ENCODE data around the gene DUSP5. TPM values are rescaled to one million over a fixed set of nuclear protein-coding genes. Genes with fewer than 3 reads are reported as not detected.

The DUSP5 gene
- total and polyA plus RNA-seq, 5 donors from 2014 or later = 1.3 to 142 (median 3.1) TPM

DNA sequence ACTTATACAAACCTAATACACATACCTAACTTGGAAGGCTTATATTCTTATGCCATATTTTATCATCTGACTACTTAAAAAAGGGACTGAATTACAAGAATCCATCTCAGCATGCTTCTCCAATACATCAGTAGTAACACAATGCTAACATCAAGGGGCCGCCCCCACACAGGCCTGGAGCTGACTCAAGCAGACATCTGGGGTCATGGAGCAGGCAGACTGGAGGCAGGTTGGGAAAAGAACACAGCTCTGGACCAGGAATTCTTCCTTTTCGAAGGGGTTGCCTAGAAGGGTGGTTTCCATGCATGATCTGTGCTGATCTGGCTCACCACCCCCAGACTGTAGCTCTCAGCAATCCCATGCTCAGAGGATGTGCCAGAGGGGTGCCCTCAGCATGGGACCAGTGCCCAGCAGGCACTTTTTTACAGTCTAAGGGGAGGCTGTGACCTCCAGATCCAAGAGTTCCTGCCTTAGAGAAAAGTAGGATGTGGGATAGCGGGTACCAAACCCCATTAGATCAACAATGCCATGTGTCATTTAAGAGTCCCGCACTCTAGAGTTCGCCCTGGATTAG, 26.1 kb upstream of the DUSP5 start:
- Histone ChIP-seq H3K4me3 (ENCODE audit: low read depth, low read length) (no peak overlapping the region), H3K27me3 (ENCODE audit: control insufficient read depth, insufficient read depth, low read length) (no peaks in the 10 kb centered on the region), H3K9me3 (ENCODE audit: control insufficient read depth in 2 of 2, low read length in 2 of 2) (no peaks in the 10 kb centered on the region), H3K27ac (ENCODE audit: insufficient read depth, low read length, poor library complexity, severe bottlenecking) (no peak overlapping the region), H3K4me1 (ENCODE audit: control insufficient read depth, insufficient read depth, low read length, poor library complexity, severe bottlenecking) (no peaks in the 10 kb centered on the region), H3K36me3 (ENCODE audit: control insufficient read depth, insufficient read depth, low read length) (no peaks in the 10 kb centered on the region)
- no peak for DNase-seq
- H3K36me3 Mint-ChIP-seq = peaks cover 4% of the 10 kb centered on the region
- H3K27ac Mint-ChIP-seq = no peak overlapping the region
- peaks cover 5% of the 10 kb centered on the region for H3K27me3 Mint-ChIP-seq
- no peak overlapping the region for H3K4me3 Mint-ChIP-seq
- no peak for ATAC-seq (ENCODE audit: low read depth in 2 of 2)
- peaks cover 0 to 2% (median 0%) of the 10 kb centered on the region in 4 donors for H3K4me1 Mint-ChIP-seq
- peaks cover 0 to 2% (median 0%) of the 10 kb centered on the region in 7 donors for H3K9me3 Mint-ChIP-seq

DNA sequence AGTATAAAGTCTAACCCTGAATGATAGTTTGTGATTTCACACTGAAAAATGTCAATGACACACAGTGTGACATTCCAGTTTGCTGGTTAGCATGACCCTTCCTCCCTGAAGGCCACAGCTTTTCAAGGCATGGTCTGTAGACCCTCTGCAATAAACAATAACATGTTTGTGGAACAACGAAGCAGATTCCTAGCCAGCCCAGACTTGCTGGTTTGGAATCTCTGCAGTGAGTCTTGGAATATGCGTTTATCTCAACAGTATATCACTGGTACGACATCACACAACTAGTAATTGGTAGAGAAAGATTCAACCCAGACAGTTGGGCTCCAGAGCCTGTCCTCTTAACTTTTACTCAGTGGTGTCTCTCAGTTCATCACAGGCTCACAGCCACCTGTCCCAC, 23.7 kb upstream of the DUSP5 start:
- Histone ChIP-seq H3K9me3 (ENCODE audit: control insufficient read depth in 2 of 2, low read length in 2 of 2) (no peaks in the 10 kb centered on the region), H3K4me3 (ENCODE audit: low read depth, low read length) (no peak overlapping the region), H3K27ac (ENCODE audit: insufficient read depth, low read length, poor library complexity, severe bottlenecking) (no peak overlapping the region), H3K36me3 (ENCODE audit: control insufficient read depth, insufficient read depth, low read length) (no peaks in the 10 kb centered on the region), H3K27me3 (ENCODE audit: control insufficient read depth, insufficient read depth, low read length) (no peaks in the 10 kb centered on the region), H3K4me1 (ENCODE audit: control insufficient read depth, insufficient read depth, low read length, poor library complexity, severe bottlenecking) (no peaks in the 10 kb centered on the region)
- H3K36me3 Mint-ChIP-seq = peaks cover 4% of the 10 kb centered on the region
- peaks cover 0 to 3% (median under 1%) of the 10 kb centered on the region in 4 donors for H3K4me1 Mint-ChIP-seq
- H3K27me3 Mint-ChIP-seq = peaks cover 11% of the 10 kb centered on the region
- DNase-seq (no peak), ATAC-seq (ENCODE audit: low read depth in 2 of 2) (no peak)
- no peak overlapping the region for H3K4me3 Mint-ChIP-seq
- H3K27ac Mint-ChIP-seq = no peak overlapping the region
- peaks cover 0 to 2% (median 0%) of the 10 kb centered on the region in 7 donors for H3K9me3 Mint-ChIP-seq

DNA sequence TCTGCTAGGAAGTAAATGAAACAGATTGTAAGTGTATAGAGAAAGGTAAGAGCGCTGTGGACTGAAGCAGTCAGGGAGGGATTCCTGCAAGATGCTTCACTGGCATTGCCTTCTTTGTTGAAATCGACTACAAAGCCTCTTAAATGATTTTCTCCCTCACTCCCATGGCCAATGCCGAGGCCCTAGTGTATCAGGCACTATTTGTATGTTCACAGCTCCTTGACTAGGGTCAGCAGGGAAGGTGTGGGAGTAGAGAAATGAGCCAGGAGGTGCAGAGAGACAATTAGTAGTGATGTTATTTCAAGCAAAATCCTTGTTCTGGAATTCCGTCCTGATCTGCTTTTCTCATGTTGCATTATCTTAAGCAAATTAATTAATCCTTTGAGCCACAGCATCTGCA, 22.9 kb upstream of the DUSP5 start:
- no peak overlapping the region for H3K4me3 ChIP-seq (ENCODE audit: low read depth, low read length)
- H3K27me3 ChIP-seq (ENCODE audit: control insufficient read depth, insufficient read depth, low read length) = no peaks in the 10 kb centered on the region
- Mint-ChIP-seq H3K4me3 (no peak overlapping the region), H3K9me3 (peaks cover 0 to 2% (median 0%) of the 10 kb centered on the region in 7 donors), H3K36me3 (peaks cover 4% of the 10 kb centered on the region), H3K27me3 (peaks cover 15% of the 10 kb centered on the region), H3K27ac (no peak overlapping the region), H3K4me1 (peaks cover 0 to 3% (median under 1%) of the 10 kb centered on the region in 4 donors)
- H3K9me3 ChIP-seq (ENCODE audit: control insufficient read depth in 2 of 2, low read length in 2 of 2) = no peaks in the 10 kb centered on the region
- no peaks in the 10 kb centered on the region for H3K36me3 ChIP-seq (ENCODE audit: control insufficient read depth, insufficient read depth, low read length)
- DNase-seq = no peak
- no peaks in the 10 kb centered on the region for H3K4me1 ChIP-seq (ENCODE audit: control insufficient read depth, insufficient read depth, low read length, poor library complexity, severe bottlenecking)
- ATAC-seq (ENCODE audit: low read depth in 2 of 2) = no peak
- no peak overlapping the region for H3K27ac ChIP-seq (ENCODE audit: insufficient read depth, low read length, poor library complexity, severe bottlenecking)

DNA sequence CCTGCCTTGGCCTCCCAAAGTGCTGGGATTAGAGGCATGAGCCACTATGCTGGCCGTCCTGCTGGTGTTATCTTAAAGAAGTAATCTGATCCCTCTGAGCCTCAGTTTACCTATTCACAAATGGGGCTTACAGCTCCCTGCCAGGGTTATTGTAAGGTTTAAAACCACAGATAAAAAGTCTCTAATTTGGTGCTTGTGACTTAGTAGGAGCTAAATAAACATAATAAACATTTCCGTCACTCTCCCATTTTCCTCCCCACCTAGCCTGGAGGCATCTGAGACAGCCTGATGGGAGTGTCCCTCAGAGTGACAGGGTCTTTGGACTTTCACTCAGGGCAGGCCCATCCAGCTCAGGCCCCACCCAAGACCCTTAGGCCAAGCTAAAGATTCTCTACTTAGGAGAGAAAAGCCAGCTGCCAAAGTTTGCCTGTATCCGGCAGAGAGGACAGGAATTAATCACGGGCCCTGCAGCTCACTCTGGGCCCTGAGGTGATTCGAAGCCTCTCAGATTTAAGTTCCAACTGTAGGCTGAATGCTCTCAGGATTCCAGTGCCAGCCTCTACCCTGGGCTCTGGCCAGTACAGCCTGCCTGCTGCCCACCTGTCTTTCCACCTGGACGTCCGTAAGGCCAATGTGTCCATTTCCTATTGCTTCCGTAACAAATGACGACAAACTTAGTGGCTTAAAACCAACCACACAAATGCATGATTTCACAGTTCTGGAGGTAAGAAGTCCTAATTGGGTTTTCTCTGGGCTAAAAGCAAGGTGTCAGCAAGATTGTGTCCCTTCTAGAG, 21.8 kb upstream of the DUSP5 start:
- Histone ChIP-seq H3K27ac (ENCODE audit: insufficient read depth, low read length, poor library complexity, severe bottlenecking) (no peak overlapping the region), H3K4me3 (ENCODE audit: low read depth, low read length) (no peak overlapping the region), H3K9me3 (ENCODE audit: control insufficient read depth in 2 of 2, low read length in 2 of 2) (no peaks in the 10 kb centered on the region), H3K4me1 (ENCODE audit: control insufficient read depth, insufficient read depth, low read length, poor library complexity, severe bottlenecking) (no peaks in the 10 kb centered on the region), H3K27me3 (ENCODE audit: control insufficient read depth, insufficient read depth, low read length) (no peaks in the 10 kb centered on the region), H3K36me3 (ENCODE audit: control insufficient read depth, insufficient read depth, low read length) (no peaks in the 10 kb centered on the region)
- Mint-ChIP-seq H3K27ac (no peak overlapping the region), H3K27me3 (peaks cover 15% of the 10 kb centered on the region), H3K4me1 (peaks cover 0 to 3% (median under 1%) of the 10 kb centered on the region in 4 donors), H3K36me3 (no peaks in the 10 kb centered on the region), H3K9me3 (no peaks in the 10 kb centered on the region), H3K4me3 (no peak overlapping the region)
- no peak for DNase-seq
- ATAC-seq (ENCODE audit: low read depth in 2 of 2) = no peak

DNA sequence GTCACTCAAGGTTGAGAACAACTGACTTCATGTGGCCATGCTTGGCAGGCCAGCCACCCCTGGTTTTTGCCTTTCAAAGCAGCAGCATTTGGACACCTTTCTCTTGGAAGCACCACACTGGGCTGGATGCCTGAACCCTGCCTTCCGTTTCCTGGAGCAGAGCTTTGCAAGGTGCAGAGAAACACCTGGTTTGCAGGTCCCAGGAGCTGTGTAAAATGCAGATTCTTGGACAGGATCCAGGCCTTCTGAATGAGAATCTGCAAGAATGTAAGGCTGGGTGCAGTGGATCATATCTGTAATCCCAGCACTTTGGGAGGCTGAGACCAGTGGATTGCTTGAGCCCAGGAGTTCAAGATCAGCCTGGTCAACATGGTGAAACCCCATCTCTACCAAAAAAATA, 18.0 kb upstream of the DUSP5 start:
- peaks cover 0 to 3% (median 0%) of the 10 kb centered on the region in 4 donors for H3K4me1 Mint-ChIP-seq
- DNase-seq (no peak), ATAC-seq (ENCODE audit: low read depth in 2 of 2) (no peak)
- H3K27me3 ChIP-seq (ENCODE audit: control insufficient read depth, insufficient read depth, low read length) = no peaks in the 10 kb centered on the region
- H3K9me3 ChIP-seq (ENCODE audit: control insufficient read depth in 2 of 2, low read length in 2 of 2) = no peaks in the 10 kb centered on the region
- H3K27ac Mint-ChIP-seq = no peak overlapping the region
- H3K27ac ChIP-seq (ENCODE audit: insufficient read depth, low read length, poor library complexity, severe bottlenecking) = no peak overlapping the region
- H3K9me3 Mint-ChIP-seq = no peaks in the 10 kb centered on the region
- H3K36me3 ChIP-seq (ENCODE audit: control insufficient read depth, insufficient read depth, low read length) = no peaks in the 10 kb centered on the region
- H3K4me3 ChIP-seq (ENCODE audit: low read depth, low read length) = no peak overlapping the region
- H3K4me1 ChIP-seq (ENCODE audit: control insufficient read depth, insufficient read depth, low read length, poor library complexity, severe bottlenecking) = no peaks in the 10 kb centered on the region
- no peaks in the 10 kb centered on the region for H3K36me3 Mint-ChIP-seq
- peaks cover 13% of the 10 kb centered on the region for H3K27me3 Mint-ChIP-seq
- no peak overlapping the region for H3K4me3 Mint-ChIP-seq

DNA sequence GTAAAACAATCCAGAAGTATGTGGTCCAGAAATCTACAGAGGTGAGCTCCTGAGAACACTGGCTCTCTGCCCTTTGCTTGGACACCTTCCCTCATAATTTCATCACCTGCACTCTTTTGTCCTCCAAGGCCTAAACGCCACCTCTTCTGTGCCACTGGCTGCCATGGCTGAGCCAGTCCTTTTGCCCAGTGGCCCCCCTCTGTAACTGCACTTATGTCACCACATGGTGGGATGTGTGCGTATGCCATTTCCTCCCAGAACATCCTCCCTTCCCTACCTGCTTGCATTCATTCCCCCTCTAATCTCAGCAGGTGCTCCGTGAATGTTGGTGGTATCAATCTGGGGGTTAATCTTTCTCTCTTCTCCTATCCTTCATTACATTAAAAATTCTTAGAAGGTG, 17.3 kb upstream of the DUSP5 start:
- no peaks in the 10 kb centered on the region for H3K9me3 ChIP-seq (ENCODE audit: control insufficient read depth in 2 of 2, low read length in 2 of 2)
- DNase-seq (no peak), ATAC-seq (ENCODE audit: low read depth in 2 of 2) (no peak)
- Mint-ChIP-seq H3K9me3 (no peaks in the 10 kb centered on the region), H3K4me1 (peaks cover 0 to 3% (median 0%) of the 10 kb centered on the region in 4 donors), H3K36me3 (no peaks in the 10 kb centered on the region), H3K27me3 (peaks cover 18% of the 10 kb centered on the region), H3K27ac (no peak overlapping the region), H3K4me3 (no peak overlapping the region)
- H3K27me3 ChIP-seq (ENCODE audit: control insufficient read depth, insufficient read depth, low read length) = no peaks in the 10 kb centered on the region
- no peaks in the 10 kb centered on the region for H3K4me1 ChIP-seq (ENCODE audit: control insufficient read depth, insufficient read depth, low read length, poor library complexity, severe bottlenecking)
- no peaks in the 10 kb centered on the region for H3K36me3 ChIP-seq (ENCODE audit: control insufficient read depth, insufficient read depth, low read length)
- no peak overlapping the region for H3K4me3 ChIP-seq (ENCODE audit: low read depth, low read length)
- no peak overlapping the region for H3K27ac ChIP-seq (ENCODE audit: insufficient read depth, low read length, poor library complexity, severe bottlenecking)

DNA sequence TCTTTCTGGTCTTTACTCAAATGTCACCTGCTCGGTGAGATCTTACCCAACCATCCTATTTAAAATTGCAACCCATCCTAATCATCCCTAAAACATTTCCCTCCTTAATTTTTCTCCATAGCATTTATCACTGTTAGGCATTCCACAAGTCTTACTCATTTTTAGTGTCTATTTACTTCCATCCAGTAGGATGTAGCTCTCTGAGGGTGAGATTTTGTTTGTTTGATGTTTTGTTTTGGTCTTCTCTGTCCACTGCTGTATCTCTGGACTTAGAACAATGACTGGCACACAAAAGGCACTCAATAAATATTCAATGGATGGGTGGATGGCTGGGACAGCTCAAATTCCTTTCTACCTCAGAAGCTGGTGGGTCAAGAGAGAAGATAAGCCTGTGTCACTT, 15.8 kb upstream of the DUSP5 start:
- Mint-ChIP-seq H3K4me1 (peaks cover 0 to under 1% (median 0%) of the 10 kb centered on the region in 4 donors), H3K27ac (no peak overlapping the region), H3K36me3 (no peaks in the 10 kb centered on the region), H3K4me3 (no peak overlapping the region), H3K27me3 (peaks cover 19% of the 10 kb centered on the region), H3K9me3 (no peaks in the 10 kb centered on the region)
- H3K4me3 ChIP-seq (ENCODE audit: low read depth, low read length) = no peak overlapping the region
- no peak overlapping the region for H3K27ac ChIP-seq (ENCODE audit: insufficient read depth, low read length, poor library complexity, severe bottlenecking)
- DNase-seq = no peak
- no peaks in the 10 kb centered on the region for H3K9me3 ChIP-seq (ENCODE audit: control insufficient read depth in 2 of 2, low read length in 2 of 2)
- no peaks in the 10 kb centered on the region for H3K36me3 ChIP-seq (ENCODE audit: control insufficient read depth, insufficient read depth, low read length)
- H3K27me3 ChIP-seq (ENCODE audit: control insufficient read depth, insufficient read depth, low read length) = no peaks in the 10 kb centered on the region
- H3K4me1 ChIP-seq (ENCODE audit: control insufficient read depth, insufficient read depth, low read length, poor library complexity, severe bottlenecking) = no peaks in the 10 kb centered on the region
- ATAC-seq (ENCODE audit: low read depth in 2 of 2) = no peak

DNA sequence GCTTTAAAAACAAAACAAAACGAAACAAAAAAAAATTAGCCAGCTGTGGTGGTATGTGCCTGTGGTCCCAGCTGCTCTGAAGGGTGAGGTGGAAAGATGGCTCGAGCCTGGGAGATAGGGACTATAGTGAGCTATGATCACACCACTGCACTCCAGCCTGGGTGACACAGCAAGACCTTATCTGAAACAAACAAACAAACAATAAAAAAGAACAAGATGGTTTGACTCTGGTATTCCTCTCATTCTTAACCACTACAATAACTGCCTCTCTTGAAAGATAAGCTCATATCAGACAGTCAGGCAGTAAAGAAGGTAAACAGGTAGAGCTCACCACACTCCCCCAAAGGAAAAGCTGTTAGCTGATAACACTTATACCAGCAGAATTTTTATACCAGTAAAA, 14.1 kb upstream of the DUSP5 start:
- Mint-ChIP-seq H3K9me3 (peaks cover 0 to 2% (median 0%) of the 10 kb centered on the region in 7 donors), H3K36me3 (no peaks in the 10 kb centered on the region), H3K27me3 (peaks cover 14% of the 10 kb centered on the region), H3K27ac (no peak overlapping the region), H3K4me1 (no peaks in the 10 kb centered on the region), H3K4me3 (no peak overlapping the region)
- Histone ChIP-seq H3K4me3 (ENCODE audit: low read depth, low read length) (no peak overlapping the region), H3K36me3 (ENCODE audit: control insufficient read depth, insufficient read depth, low read length) (no peaks in the 10 kb centered on the region), H3K27ac (ENCODE audit: insufficient read depth, low read length, poor library complexity, severe bottlenecking) (no peak overlapping the region), H3K4me1 (ENCODE audit: control insufficient read depth, insufficient read depth, low read length, poor library complexity, severe bottlenecking) (no peaks in the 10 kb centered on the region), H3K9me3 (ENCODE audit: control insufficient read depth in 2 of 2, low read length in 2 of 2) (no peaks in the 10 kb centered on the region), H3K27me3 (ENCODE audit: control insufficient read depth, insufficient read depth, low read length) (no peaks in the 10 kb centered on the region)
- DNase-seq (no peak), ATAC-seq (ENCODE audit: low read depth in 2 of 2) (no peak)

Data from CD4-positive, CD25-positive, alpha-beta regulatory T cell (primary cell).